ENCODE results near the gene FUBP3. TPM values are rescaled to one million over a fixed set of nuclear protein-coding genes. Genes with fewer than 3 reads are reported as not detected.

Gene FUBP3
- total RNA-seq, 1 experiment from 2014 or later, result 78.6 TPM

- Histone ChIP-seq H3K79me1 (ENCODE audit: insufficient read depth, low read depth, low read length, poor library complexity, severe bottlenecking) (no peaks in the 10 kb centered on the region), H3K4me2 (ENCODE audit: insufficient read depth, insufficient read length, low read length) (no peak overlapping the region), H2BK12ac (ENCODE audit: insufficient read length, low read depth, low read length) (no peak overlapping the region), H2AK5ac (ENCODE audit: insufficient read length, low read length) (no peak overlapping the region), H2AFZ (ENCODE audit: low read length) (no peak overlapping the region), H3K14ac (ENCODE audit: insufficient read depth, low read length) (no peak overlapping the region), H4K20me1 (ENCODE audit: control insufficient read depth, insufficient read depth, insufficient read length) (no peaks in the 10 kb centered on the region), H3K27me3 (ENCODE audit: insufficient read depth, low read length) (no peaks in the 10 kb centered on the region), H3K9me3 (ENCODE audit: control insufficient read depth, low read depth, low read length) (no peaks in the 10 kb centered on the region), H3K56ac (ENCODE audit: insufficient read length, low read depth, low read length) (no peak overlapping the region), H3K79me2 (ENCODE audit: insufficient read depth, low read length) (no peaks in the 10 kb centered on the region), H3K23ac (ENCODE audit: insufficient read length, low read depth, low read length) (no peak overlapping the region), H4K5ac (ENCODE audit: insufficient read length, low read depth, low read length) (no peak overlapping the region), H4K91ac (ENCODE audit: insufficient read length, low read depth, low read length) (no peak overlapping the region), H4K8ac (replicated peaks; ENCODE audit: insufficient read length, low read depth, low read length) (no peak overlapping the region), H2BK20ac (ENCODE audit: low read depth, low read length, poor library complexity, severe bottlenecking) (no peak overlapping the region), H2BK15ac (ENCODE audit: low read depth, low read length) (no peak overlapping the region), H3K9ac (ENCODE audit: extremely low read depth, insufficient read length, low read length) (no peak overlapping the region), H3K4me1 (ENCODE audit: insufficient read depth, low read length) (no peaks in the 10 kb centered on the region), H2BK120ac (ENCODE audit: low read depth, low read length, poor library complexity, severe bottlenecking) (no peak overlapping the region), H3K4ac (ENCODE audit: low read depth, low read length) (no peak overlapping the region), H3K27ac (ENCODE audit: insufficient read length, low read depth, low read length) (no peak overlapping the region), H3K23me2 (ENCODE audit: insufficient read length, low read depth, low read length, poor library complexity, severe bottlenecking) (no peaks in the 10 kb centered on the region), H3K18ac (ENCODE audit: insufficient read length, low read depth, low read length) (no peak overlapping the region), H2BK5ac (ENCODE audit: insufficient read length, low read length) (no peak overlapping the region), H3T11ph (ENCODE audit: low read length) (no peak overlapping the region)
- Mint-ChIP-seq H3K4me1 (no peaks in the 10 kb centered on the region), H3K4me3 (no peak overlapping the region), H3K9me3 (peaks cover 0 to 3% of the 10 kb centered on the region in 2 experiments; a peak in 1 of 5 replicates), H3K36me3 (ENCODE audit: insufficient read depth in 1 of 3, low read depth in 3 of 3) (no peaks in the 10 kb centered on the region), H3K27me3 (ENCODE audit: low read depth) (peaks cover 6% of the 10 kb centered on the region), H3K27ac (no peak overlapping the region)
- WGBS (ENCODE audit: extremely low coverage, insufficient read length, low lambda C conversion rate), result no CpG with 5 or more reads among the region's 10 CpGs
- TF ChIP-seq CTCF (conservative IDR thresholded peaks at IDR 0.05), result no peak
- DNase-seq, result no peak
Observed at GRCh38 chr9:130570208-130570607, 9.2 kb upstream of the FUBP3 start.

All from H9 (cell line).